IMR-90 (cell line): Measurements from ENCODE around the gene CAMTA1.

Source experiments
- CEBPB ChIP-seq: IDR thresholded peaks from 2 replicates; pipeline ENCODE4 v1.6.1; 2012; ENCODE audit warnings: low read depth, low read length, improper control_type of control experiment
- CHD1 ChIP-seq: IDR thresholded peaks from 2 replicates; pipeline ENCODE4 v1.6.1; 2012; ENCODE audit warnings: low read depth, low read length, improper control_type of control experiment
- MAZ ChIP-seq: IDR thresholded peaks from 2 replicates; pipeline ENCODE4 v1.6.1; 2012; ENCODE audit warnings: low read depth, mild to moderate bottlenecking, low read length, improper control_type of control experiment, moderate library complexity, borderline replicate concordance
- MXI1 ChIP-seq: IDR thresholded peaks from 2 replicates; pipeline ENCODE4 v1.6.1; 2012; ENCODE audit warnings: low read depth, mild to moderate bottlenecking, low read length, moderate library complexity, borderline replicate concordance
- NFE2L2 ChIP-seq: fragments of 150-350 bp; IDR thresholded peaks from 2 replicates; pipeline ENCODE4 v1.6.1; 2016; ENCODE audit warnings: low read depth, mild to moderate bottlenecking, low read length
- POLR2A ChIP-seq: IDR thresholded peaks from 2 replicates; pipeline ENCODE4 v1.6.1; 2012; ENCODE audit warnings: mild to moderate bottlenecking, low read depth, low read length
- RAD21 ChIP-seq: IDR thresholded peaks from 2 replicates; pipeline ENCODE4 v1.6.1; 2012; ENCODE audit warnings: low read length, improper control_type of control experiment
- RCOR1 ChIP-seq: IDR thresholded peaks from 2 replicates; pipeline ENCODE4 v1.6.1; 2012; ENCODE audit warnings: mild to moderate bottlenecking, low read length, improper control_type of control experiment; ENCODE audit not compliant: insufficient replicate concordance
- RFX5 ChIP-seq: IDR thresholded peaks from 2 replicates; pipeline ENCODE4 v1.8.0; 2012; ENCODE audit warnings: low read depth, mild to moderate bottlenecking, low read length, moderate library complexity
- SMC3 ChIP-seq: fragments of 150-350 bp; IDR thresholded peaks from 2 replicates; pipeline ENCODE4 v1.6.1; 2016; ENCODE audit warnings: low read depth, mild to moderate bottlenecking, antibody characterized with exemption, low read length, moderate library complexity
- TF ChIP-seq, protein P1 (sequence below): conservative IDR thresholded peaks from 2 replicates; pipeline ENCODE4 v1.5.1; 2012; ENCODE audit warnings: mild to moderate bottlenecking, low read depth, low read length, improper control_type of control experiment
- TF ChIP-seq, protein P2 (sequence below): fragments of 150-350 bp; IDR thresholded peaks from 2 replicates; pipeline ENCODE4 v1.6.1; 2016; ENCODE audit warnings: low read depth, mild to moderate bottlenecking, low read length, moderate library complexity, borderline replicate concordance

DNA sequence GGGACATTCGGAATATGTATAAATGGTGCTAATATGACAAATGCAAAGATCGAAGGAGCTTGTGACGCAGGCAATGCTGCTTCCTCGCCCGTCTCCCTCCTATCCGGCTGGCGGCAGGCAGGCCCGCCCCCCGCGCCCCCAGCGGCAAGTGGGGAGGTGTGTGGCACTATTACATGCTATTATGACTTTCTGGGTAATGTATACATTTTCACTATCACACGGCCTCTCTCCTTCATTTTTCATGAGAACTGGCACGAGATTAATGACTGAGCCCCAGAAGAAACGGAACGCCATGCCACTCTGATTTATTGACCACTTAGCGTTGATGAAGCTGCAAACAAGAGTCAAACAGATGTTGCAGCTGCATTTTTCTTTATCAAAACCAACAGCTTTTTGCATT is 846.9 kb downstream of the CAMTA1 start:
- TF ChIP-seq, protein P1, sequence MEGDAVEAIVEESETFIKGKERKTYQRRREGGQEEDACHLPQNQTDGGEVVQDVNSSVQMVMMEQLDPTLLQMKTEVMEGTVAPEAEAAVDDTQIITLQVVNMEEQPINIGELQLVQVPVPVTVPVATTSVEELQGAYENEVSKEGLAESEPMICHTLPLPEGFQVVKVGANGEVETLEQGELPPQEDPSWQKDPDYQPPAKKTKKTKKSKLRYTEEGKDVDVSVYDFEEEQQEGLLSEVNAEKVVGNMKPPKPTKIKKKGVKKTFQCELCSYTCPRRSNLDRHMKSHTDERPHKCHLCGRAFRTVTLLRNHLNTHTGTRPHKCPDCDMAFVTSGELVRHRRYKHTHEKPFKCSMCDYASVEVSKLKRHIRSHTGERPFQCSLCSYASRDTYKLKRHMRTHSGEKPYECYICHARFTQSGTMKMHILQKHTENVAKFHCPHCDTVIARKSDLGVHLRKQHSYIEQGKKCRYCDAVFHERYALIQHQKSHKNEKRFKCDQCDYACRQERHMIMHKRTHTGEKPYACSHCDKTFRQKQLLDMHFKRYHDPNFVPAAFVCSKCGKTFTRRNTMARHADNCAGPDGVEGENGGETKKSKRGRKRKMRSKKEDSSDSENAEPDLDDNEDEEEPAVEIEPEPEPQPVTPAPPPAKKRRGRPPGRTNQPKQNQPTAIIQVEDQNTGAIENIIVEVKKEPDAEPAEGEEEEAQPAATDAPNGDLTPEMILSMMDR = no peak
- TF ChIP-seq POLR2A (no peak), CEBPB (no peak), RCOR1 (no peak), RAD21 (no peak), NFE2L2 (no peak), MAZ (no peak), RFX5 (no peak), MXI1 (no peak), SMC3 (no peak), CHD1 (no peak)
- TF ChIP-seq, protein P2, sequence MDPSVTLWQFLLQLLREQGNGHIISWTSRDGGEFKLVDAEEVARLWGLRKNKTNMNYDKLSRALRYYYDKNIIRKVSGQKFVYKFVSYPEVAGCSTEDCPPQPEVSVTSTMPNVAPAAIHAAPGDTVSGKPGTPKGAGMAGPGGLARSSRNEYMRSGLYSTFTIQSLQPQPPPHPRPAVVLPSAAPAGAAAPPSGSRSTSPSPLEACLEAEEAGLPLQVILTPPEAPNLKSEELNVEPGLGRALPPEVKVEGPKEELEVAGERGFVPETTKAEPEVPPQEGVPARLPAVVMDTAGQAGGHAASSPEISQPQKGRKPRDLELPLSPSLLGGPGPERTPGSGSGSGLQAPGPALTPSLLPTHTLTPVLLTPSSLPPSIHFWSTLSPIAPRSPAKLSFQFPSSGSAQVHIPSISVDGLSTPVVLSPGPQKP = no peak
